ENCODE data around the gene RIMS3.

The RIMS3 gene

GRCh38 chr1:40691538-40692428 lies 26.3 kb upstream of the RIMS3 start, which contains the start of gene NFYC:
Gene NFYC, plus strand, starts transcription at chr1:40691704. Its CDS starts 47,140 bp downstream, at chr1:40738844.
- peak; percentile 99 for DNase-seq (ENCODE audit: low read depth, low spot score)

- DNase-seq (ENCODE audit: low read depth, low spot score) = no peak
Observed at GRCh38 chr1:40690771-40691537, 25.5 kb upstream of the RIMS3 start.

GRCh38 chr1:40689737-40690136 lies 24.3 kb upstream of the RIMS3 start:
- no peak for DNase-seq (ENCODE audit: low read depth, low spot score)

GRCh38 chr1:40687661-40688060 lies 22.2 kb upstream of the RIMS3 start:
- DNase-seq (ENCODE audit: low read depth, low spot score) = no peak

GRCh38 chr1:40687059-40687458 lies 21.6 kb upstream of the RIMS3 start:
- no peak for DNase-seq (ENCODE audit: low read depth, low spot score)

- DNase-seq (ENCODE audit: low read depth, low spot score) = no peak
Observed at GRCh38 chr1:40684669-40685068, 19.2 kb upstream of the RIMS3 start.

- DNase-seq (ENCODE audit: low read depth, low spot score) = no peak
Observed at GRCh38 chr1:40679165-40679953, 13.9 kb upstream of the RIMS3 start.

GRCh38 chr1:40676501-40676900 lies 11.0 kb upstream of the RIMS3 start:
- DNase-seq (ENCODE audit: low read depth, low spot score) = no peak

- DNase-seq (ENCODE audit: low read depth, low spot score) = no peak
Observed at GRCh38 chr1:40673452-40673851, 8.0 kb upstream of the RIMS3 start.

GRCh38 chr1:40668769-40669525 lies 3.5 kb upstream of the RIMS3 start:
- peak; percentile 81 for DNase-seq (ENCODE audit: low read depth, low spot score)

- DNase-seq (ENCODE audit: low read depth, low spot score) = no peak
Observed at GRCh38 chr1:40664791-40665190, 691 bp downstream of the RIMS3 start.

- no peak for DNase-seq (ENCODE audit: low read depth, low spot score)
Observed at GRCh38 chr1:40664167-40664537, 1.3 kb downstream of the RIMS3 start.

- DNase-seq (ENCODE audit: low read depth, low spot score) = no peak
Observed at GRCh38 chr1:40663324-40664166, 1.9 kb downstream of the RIMS3 start.

GRCh38 chr1:40662864-40663263 lies 2.6 kb downstream of the RIMS3 start:
- DNase-seq (ENCODE audit: low read depth, low spot score) = peak; percentile 49

- no peak for DNase-seq (ENCODE audit: low read depth, low spot score)
Observed at GRCh38 chr1:40662151-40662550, 3.3 kb downstream of the RIMS3 start.

- DNase-seq (ENCODE audit: low read depth, low spot score) = no peak
Observed at GRCh38 chr1:40661678-40662077, 3.8 kb downstream of the RIMS3 start.

GRCh38 chr1:40659649-40659947 lies 5.9 kb downstream of the RIMS3 start:
- no peak for DNase-seq (ENCODE audit: low read depth, low spot score)

- DNase-seq (ENCODE audit: low read depth, low spot score) = no peak
Observed at GRCh38 chr1:40658751-40659648, 6.5 kb downstream of the RIMS3 start.

GRCh38 chr1:40657046-40657445 lies 8.4 kb downstream of the RIMS3 start:
- no peak for DNase-seq (ENCODE audit: low read depth, low spot score)
